ENCODE results near the gene FXN. TPM values are rescaled to one million over a fixed set of nuclear protein-coding genes. Genes with fewer than 3 reads are reported as not detected.

Gene FXN
- total RNA-seq, 2 experiments from 2014 or later = 21.7 to 23.2 TPM

Other genes starting within 250 kb of the FXN start
- not detected for gene PRKACG, start 21.6 kb upstream of the FXN start, total RNA-seq
- gene TJP2, start 138.5 kb downstream of the FXN start, total RNA-seq = 1 to 10 TPM; 6.2 to 7.0 TPM

Data from activated CD8-positive, alpha-beta T cell treated with anti-CD3 and anti-CD28 coated beads, Interleukin-2, amount 10 ng/mL, durations not matched to agents 7 days and 5 days (primary cell).